ENCODE data around the gene THOC2. TPM values are rescaled to one million over a fixed set of nuclear protein-coding genes. Genes with fewer than 3 reads are reported as not detected.
"Not testable (repeated sequence)": the region's sequence is repeated elsewhere in the genome, so short reads cannot be mapped to it uniquely, and the experiment has no call there.

THOC2 gene
- total RNA-seq, 4 donors from 2014 or later: 18.2 to 51.6 (median 22.3) TPM

- H3K4me1 ChIP-seq: peaks cover 5 to 8% of the 10 kb centered on the region in 2 donors
- H3K27me3 ChIP-seq: no peaks in the 10 kb centered on the region
- ATAC-seq (no peak), DNase-seq (no peak)
- TF ChIP-seq POLR2A (IDR thresholded peaks at IDR 0.05): no peak
- no peak for TF ChIP-seq CTCF (IDR thresholded peaks at IDR 0.05 in 4 of 5, conservative IDR thresholded peaks at IDR 0.05 in 1 of 5)
- no peaks in the 10 kb centered on the region for H3K36me3 ChIP-seq
- in situ Hi-C loops (cut with MboI; ENCODE audit: low sequenced_read_pairs in 4 of 4): no loop called here
- no peak overlapping the region for H3K27ac ChIP-seq
- H3K4me3 ChIP-seq: no peak overlapping the region
- intact Hi-C loops (cut with DNase I; ENCODE audit: low total_unique reads): no loop called here
- no peaks in the 10 kb centered on the region for H3K9me3 ChIP-seq
These were observed 19.0 kb downstream of the THOC2 start for GRCh38 chrX:123713841-123714240.

- ATAC-seq (no peak), DNase-seq (no peak)
- intact Hi-C loops (cut with DNase I; ENCODE audit: low total_unique reads): no loop called here
- Histone ChIP-seq H3K4me1 (peaks cover 5 to 8% of the 10 kb centered on the region in 2 donors), H3K4me3 (no peak overlapping the region), H3K9me3 (no peaks in the 10 kb centered on the region), H3K27ac (no peak overlapping the region), H3K36me3 (no peaks in the 10 kb centered on the region), H3K27me3 (no peaks in the 10 kb centered on the region)
- in situ Hi-C loops (cut with MboI; ENCODE audit: low sequenced_read_pairs in 4 of 4): no loop called here
- no peak for TF ChIP-seq POLR2A (IDR thresholded peaks at IDR 0.05)
- no peak for TF ChIP-seq CTCF (IDR thresholded peaks at IDR 0.05 in 4 of 5, conservative IDR thresholded peaks at IDR 0.05 in 1 of 5)
These were observed 19.4 kb downstream of the THOC2 start for GRCh38 chrX:123713434-123713833.

GRCh38 chrX:123711201-123711600 is 21.7 kb downstream of the THOC2 start:
- intact Hi-C loops (cut with DNase I; ENCODE audit: low total_unique reads); H3K4me3 ChIP-seq; ATAC-seq; H3K27me3 ChIP-seq; in situ Hi-C loops (cut with MboI; ENCODE audit: low sequenced_read_pairs in 4 of 4); H3K27ac ChIP-seq; H3K9me3 ChIP-seq; H3K4me1 ChIP-seq; H3K36me3 ChIP-seq; DNase-seq: not testable (repeated sequence)

GRCh38 chrX:123704781-123705180 is 28.1 kb downstream of the THOC2 start:
- no peak overlapping the region for H3K4me3 ChIP-seq
- ATAC-seq (no peak), DNase-seq (no peak)
- H3K4me1 ChIP-seq: no peaks in the 10 kb centered on the region
- TF ChIP-seq CTCF (IDR thresholded peaks at IDR 0.05 in 4 of 5, conservative IDR thresholded peaks at IDR 0.05 in 1 of 5): no peak
- no peak for TF ChIP-seq POLR2A (IDR thresholded peaks at IDR 0.05)
- no peaks in the 10 kb centered on the region for H3K27me3 ChIP-seq
- no peaks in the 10 kb centered on the region for H3K9me3 ChIP-seq
- H3K36me3 ChIP-seq: no peaks in the 10 kb centered on the region
- in situ Hi-C loops (cut with MboI; ENCODE audit: low sequenced_read_pairs in 4 of 4): no loop called here
- intact Hi-C loops (cut with DNase I; ENCODE audit: low total_unique reads): no loop called here
- no peak overlapping the region for H3K27ac ChIP-seq

GRCh38 chrX:123698979-123699520 is 33.8 kb downstream of the THOC2 start:
- DNase-seq (no peak), ATAC-seq (no peak)
- in situ Hi-C loops (cut with MboI; ENCODE audit: low sequenced_read_pairs in 4 of 4): loop anchor here in 1 of 4 donors (25.0 kb wide), 1 partner anchor 88 kb away; no protein-coding TSS in a partner anchor
- Histone ChIP-seq H3K4me3 (no peak overlapping the region), H3K27me3 (no peaks in the 10 kb centered on the region), H3K27ac (no peak overlapping the region), H3K4me1 (no peaks in the 10 kb centered on the region), H3K36me3 (no peaks in the 10 kb centered on the region), H3K9me3 (no peaks in the 10 kb centered on the region)
- intact Hi-C loops (cut with DNase I; ENCODE audit: low total_unique reads): no loop called here
- TF ChIP-seq CTCF (IDR thresholded peaks at IDR 0.05 in 4 of 5, conservative IDR thresholded peaks at IDR 0.05 in 1 of 5): no peak
- no peak for TF ChIP-seq POLR2A (IDR thresholded peaks at IDR 0.05)
